Measurements from ENCODE around the gene CELF2.

- no peak for TF ChIP-seq CTCF (IDR thresholded peaks at IDR 0.05)
- TF ChIP-seq EP300 (IDR thresholded peaks at IDR 0.05; ENCODE audit: low read depth): no peak
- no peak for TF ChIP-seq POLR2A (IDR thresholded peaks at IDR 0.05)
- TF ChIP-seq POLR2AphosphoS5 (IDR thresholded peaks at IDR 0.05): no peak
These were observed 90.7 kb downstream of the CELF2 start for GRCh38 chr10:11108356-11108755.
